Measurements from ENCODE around the gene RPS15.

Gene RPS15

GRCh38 chr19:1489463-1490310 is 51.5 kb downstream of the RPS15 start:
- Histone ChIP-seq H2AFZ (ENCODE audit: low read length) (peak overlapping the region; percentile 95), H3K9me3 (ENCODE audit: insufficient read depth, low read depth, low read length) (no peaks in the 10 kb centered on the region), H3F3A (ENCODE audit: low read depth) (no peaks in the 10 kb centered on the region), H3K36me3 (ENCODE audit: insufficient read depth, low read length) (no peaks in the 10 kb centered on the region), H3K4me2 (ENCODE audit: low read depth, low read length, poor library complexity, severe bottlenecking) (peak overlapping the region; percentile 94), H3K9ac (ENCODE audit: low read depth, low read length, poor library complexity, severe bottlenecking) (peak overlapping the region; percentile 87), H3K27me3 (ENCODE audit: insufficient read depth, low read length, poor library complexity, severe bottlenecking) (no peaks in the 10 kb centered on the region), H3K79me2 (ENCODE audit: insufficient read depth, low read length) (no peaks in the 10 kb centered on the region), H4K20me1 (ENCODE audit: insufficient read depth, low read length, poor library complexity, severe bottlenecking) (no peaks in the 10 kb centered on the region), H3K4me3 (ENCODE audit: low read length, poor library complexity, severe bottlenecking) (peak overlapping the region; percentile 82), H3K9me2 (replicated peaks; ENCODE audit: low read depth, low read length) (no peaks in the 10 kb centered on the region), H3K4me1 (ENCODE audit: insufficient read depth, low read length, poor library complexity, severe bottlenecking) (peaks cover 3% of the 10 kb centered on the region)
- TF ChIP-seq EZH2phosphoT487 (IDR thresholded peaks at IDR 0.05; ENCODE audit: borderline replicate concordance), result no peak
- TF ChIP-seq CTCF (conservative IDR thresholded peaks at IDR 0.05; ENCODE audit: low read length), result no peak
